NB4 (cell line): Measurements from ENCODE around the gene GNPTAB.
A peak's percentile ranks its signal among the peaks of the same experiment; 100 is the strongest.

Experiments
- DNase-seq: peaks from one replicate; pipeline ENCODE4 v3.0.0; 2010; ENCODE audit warnings: low read depth
- H3K4me3 ChIP-seq: one replicate; pipeline ENCODE4 v1.5.1; 2011; ENCODE audit warnings: mild to moderate bottlenecking, low read depth, low read length, moderate library complexity
- CTCF ChIP-seq: IDR thresholded peaks from one replicate; pipeline ENCODE4 v1.5.1; 2012; ENCODE audit warnings: low read depth, low read length
- MAX ChIP-seq: IDR thresholded peaks from 2 replicates; pipeline ENCODE4 v1.6.1; 2011; ENCODE audit warnings: low read depth, low read length
- MYC ChIP-seq: IDR thresholded peaks from 2 replicates; pipeline ENCODE4 v1.6.1; 2011; ENCODE audit warnings: low read depth, low read length
- POLR2A ChIP-seq: IDR thresholded peaks from 2 replicates; pipeline ENCODE4 v1.6.1; 2011; ENCODE audit warnings: mild to moderate bottlenecking; ENCODE audit not compliant: insufficient read length; ENCODE audit errors: extremely low read depth

The GNPTAB gene

GRCh38 chr12:101714877-101715444, 115.8 kb downstream of the GNPTAB start:
- peak; percentile 33 for DNase-seq
- no peak overlapping the region for H3K4me3 ChIP-seq
- TF ChIP-seq CTCF (no peak), MYC (no peak), MAX (no peak), POLR2A (no peak)

- H3K4me3 ChIP-seq: no peak overlapping the region
- TF ChIP-seq POLR2A (no peak), CTCF (no peak), MAX (no peak)
- no peak for DNase-seq
Observed at GRCh38 chr12:101713930-101714329, 116.8 kb downstream of the GNPTAB start.

GRCh38 chr12:101713059-101713682, 117.6 kb downstream of the GNPTAB start:
- no peak overlapping the region for H3K4me3 ChIP-seq
- TF ChIP-seq CTCF: no peak
- no peak for TF ChIP-seq POLR2A
- no peak for TF ChIP-seq MYC
- TF ChIP-seq MAX: no peak
- DNase-seq: no peak

GRCh38 chr12:101710288-101710687, 120.5 kb downstream of the GNPTAB start:
- no peak overlapping the region for H3K4me3 ChIP-seq
- no peak for DNase-seq
- no peak for TF ChIP-seq MAX
- no peak for TF ChIP-seq MYC
- TF ChIP-seq POLR2A: no peak
- no peak for TF ChIP-seq CTCF

GRCh38 chr12:101707131-101707782, 123.5 kb downstream of the GNPTAB start:
- no peak for DNase-seq
- H3K4me3 ChIP-seq: no peak overlapping the region
- no peak for TF ChIP-seq MAX
- TF ChIP-seq CTCF: no peak
- TF ChIP-seq POLR2A: no peak
- no peak for TF ChIP-seq MYC
